Measurements from ENCODE around the gene MAGI2. TPM values are rescaled to one million over a fixed set of nuclear protein-coding genes. Genes with fewer than 3 reads are reported as not detected.
"Not testable (repeated sequence)": the region's sequence is repeated elsewhere in the genome, so short reads cannot be mapped to it uniquely, and the experiment has no call there.

MAGI2 gene
- total RNA-seq, 1 donor from 2014 or later = 3.6 TPM

DNA sequence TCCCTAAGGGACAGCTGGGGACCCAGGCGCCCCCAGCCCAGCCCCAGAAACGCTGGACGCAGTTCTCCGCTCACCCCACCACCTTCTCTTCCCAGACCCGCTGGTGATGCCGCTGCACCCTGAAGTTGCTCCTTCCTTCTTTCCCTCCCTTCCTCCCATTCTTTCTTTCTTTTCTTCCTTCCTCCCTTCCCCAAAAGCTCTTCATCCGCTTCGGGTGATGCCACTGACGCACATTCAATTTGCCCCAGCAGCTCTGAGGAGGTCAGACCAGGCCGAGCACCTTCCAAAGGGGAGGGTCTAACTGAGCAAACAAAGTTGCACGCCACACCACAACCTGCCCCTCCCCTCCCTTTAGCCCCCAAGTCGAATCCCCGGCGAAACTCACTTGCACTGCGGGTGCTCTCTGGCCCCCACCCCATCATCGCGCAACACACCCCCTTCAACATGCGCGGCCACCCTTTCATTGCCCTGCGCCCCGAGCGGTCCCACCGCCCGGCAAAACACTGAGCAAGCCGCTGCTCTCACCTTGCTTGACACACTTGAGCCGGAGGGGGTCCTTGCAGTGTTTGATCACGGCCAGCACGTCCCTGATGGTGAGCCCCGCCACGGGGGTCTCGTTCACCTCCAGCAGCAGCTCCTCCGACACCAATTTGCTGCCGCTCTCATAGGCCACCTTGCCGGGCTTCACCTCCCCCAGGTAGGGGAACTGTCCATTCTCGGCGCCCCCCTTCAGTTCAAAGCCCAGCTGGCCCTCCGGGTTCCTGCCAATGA is 787 bp downstream of the MAGI2 start:
- peak; percentile 25 for ATAC-seq
- DNase-seq = peak; percentile 43
- intact Hi-C loops (cut with micrococcal nuclease) = loop anchor here (10.0 kb wide), 1 partner anchor 158 kb away; no protein-coding TSS in a partner anchor

- intact Hi-C loops (cut with micrococcal nuclease) = loop anchor here (10.0 kb wide), 1 partner anchor 157 kb away; no protein-coding TSS in a partner anchor
- ATAC-seq = peak; percentile 82
- peak; percentile 90 for DNase-seq
Observed at GRCh38 chr7:79452032-79452494, 1.4 kb downstream of the MAGI2 start.

DNA sequence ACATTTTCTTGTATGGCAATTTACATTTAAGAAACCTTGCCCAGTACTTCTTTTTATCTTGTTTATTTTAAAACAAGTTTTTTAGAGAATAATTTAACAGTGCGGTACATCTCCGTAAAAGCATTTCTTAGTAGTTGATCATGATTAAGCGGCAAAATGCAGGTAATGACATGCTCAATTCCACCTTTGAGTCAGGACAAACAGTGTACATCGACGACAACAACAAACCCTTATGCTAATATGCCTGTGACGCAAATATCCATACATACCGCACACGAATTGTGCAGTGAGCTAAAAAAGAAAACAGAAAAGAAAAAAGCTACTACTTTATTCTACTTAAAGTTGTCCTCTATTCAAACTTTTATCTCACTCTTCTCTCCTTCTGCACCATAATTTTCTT is 1.9 kb downstream of the MAGI2 start:
- ATAC-seq (no peak), DNase-seq (no peak)
- intact Hi-C loops (cut with micrococcal nuclease) = loop anchor here (10.0 kb wide), 1 partner anchor 157 kb away; no protein-coding TSS in a partner anchor

GRCh38 chr7:79442766-79443165 is 10.7 kb downstream of the MAGI2 start:
- DNase-seq; intact Hi-C loops (cut with micrococcal nuclease); ATAC-seq: not testable (repeated sequence)

- ATAC-seq = no peak
- intact Hi-C loops (cut with micrococcal nuclease) = no loop called here
- DNase-seq = no peak
Observed at GRCh38 chr7:79436378-79436777, 17.1 kb downstream of the MAGI2 start.

- intact Hi-C loops (cut with micrococcal nuclease) = no loop called here
- DNase-seq = no peak
- no peak for ATAC-seq
Observed at GRCh38 chr7:79434867-79435266, 18.6 kb downstream of the MAGI2 start.

- ATAC-seq = no peak
- intact Hi-C loops (cut with micrococcal nuclease) = no loop called here
Observed at GRCh38 chr7:79434098-79434497, 19.4 kb downstream of the MAGI2 start.

GRCh38 chr7:79430391-79430790 is 23.1 kb downstream of the MAGI2 start:
- no peak for DNase-seq
- intact Hi-C loops (cut with micrococcal nuclease) = no loop called here
- ATAC-seq = no peak

More at GRCh38 chr7:79434098-79434497, 19.4 kb downstream of the MAGI2 start:
- no peak for DNase-seq

DNA sequence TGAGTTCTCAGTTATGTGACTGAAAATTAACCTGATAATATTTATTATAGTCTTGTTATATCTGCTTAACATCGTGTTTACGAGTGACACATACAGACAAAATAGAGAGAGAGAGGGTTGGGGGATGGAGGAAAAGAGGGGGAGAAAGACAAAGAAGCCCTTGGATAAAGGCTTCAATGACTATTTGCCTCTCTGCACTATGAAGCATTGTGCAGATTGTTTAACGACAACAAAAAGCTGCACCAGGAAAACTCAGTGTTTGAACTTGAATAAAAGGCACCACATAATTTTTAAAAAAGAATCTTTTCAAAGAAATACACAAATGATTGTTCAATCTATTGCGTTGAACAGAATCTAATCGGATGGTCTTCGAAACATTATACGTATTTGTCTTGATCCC is 27.8 kb downstream of the MAGI2 start:
- no peak for ATAC-seq
- no peak for DNase-seq
- intact Hi-C loops (cut with micrococcal nuclease) = no loop called here

DNA sequence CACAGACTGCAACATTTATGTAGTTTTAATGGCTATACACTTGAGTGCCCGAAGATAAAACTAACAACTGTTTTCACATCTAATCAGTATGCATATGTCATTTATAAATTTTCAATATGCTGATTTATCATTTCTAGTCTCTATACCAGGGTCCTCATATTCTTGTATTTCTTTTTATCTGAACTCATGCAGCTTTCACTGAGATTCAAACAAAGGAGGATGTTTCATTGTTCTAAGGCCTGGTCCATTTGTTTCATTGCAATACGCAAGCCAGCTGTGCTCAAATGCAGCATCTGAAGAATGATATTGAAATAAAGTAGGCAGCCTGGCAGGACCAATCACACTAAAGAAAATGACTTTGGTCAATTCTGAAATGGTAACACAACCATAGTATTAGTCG is 31.7 kb downstream of the MAGI2 start:
- no peak for ATAC-seq
- no peak for DNase-seq
- intact Hi-C loops (cut with micrococcal nuclease) = no loop called here

- DNase-seq = no peak
- peak; percentile 55 for ATAC-seq
- intact Hi-C loops (cut with micrococcal nuclease) = no loop called here
Observed at GRCh38 chr7:79420464-79420863, 33.0 kb downstream of the MAGI2 start.

DNA sequence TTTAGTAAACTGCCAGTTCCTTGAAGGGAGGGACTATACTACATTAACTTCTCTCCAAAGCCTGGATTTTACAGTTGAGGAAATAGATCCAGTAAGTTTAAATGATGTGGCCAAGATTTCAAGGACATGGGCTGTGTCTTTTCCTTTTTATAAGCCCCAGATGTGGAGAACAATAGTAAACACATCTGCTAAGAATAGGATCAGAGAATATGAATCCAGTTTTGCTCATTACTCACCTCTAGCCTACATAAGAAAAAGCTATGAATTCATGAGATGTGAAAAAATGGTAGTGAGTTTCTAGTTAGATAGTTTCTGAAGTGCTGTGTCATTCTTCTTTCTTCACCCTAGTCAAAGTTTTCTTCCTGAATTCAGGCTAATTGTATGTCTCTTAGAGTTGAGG is 38.6 kb downstream of the MAGI2 start:
- intact Hi-C loops (cut with micrococcal nuclease) = no loop called here
- ATAC-seq (no peak), DNase-seq (no peak)

DNA sequence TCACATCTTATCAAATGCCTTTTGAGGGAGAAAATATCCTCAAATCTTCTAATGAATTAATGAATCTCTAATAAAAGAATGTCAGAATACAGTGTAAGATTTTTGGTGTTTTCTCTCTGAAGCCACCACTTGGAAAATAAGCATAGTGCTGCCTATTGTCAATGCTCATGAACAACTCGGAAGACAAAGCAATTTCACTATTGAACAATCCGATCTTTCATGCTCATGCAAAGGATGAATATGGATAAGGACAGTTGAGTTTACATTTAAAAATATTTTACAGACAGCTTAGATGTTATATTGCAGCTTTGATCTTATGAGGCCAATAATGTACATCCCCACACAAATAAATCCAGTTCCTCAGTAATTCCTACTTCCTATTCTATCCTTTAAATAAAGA is 40.6 kb downstream of the MAGI2 start:
- no peak for DNase-seq
- no peak for ATAC-seq
- intact Hi-C loops (cut with micrococcal nuclease) = no loop called here

GRCh38 chr7:79412438-79412837 is 41.0 kb downstream of the MAGI2 start:
- ATAC-seq = no peak
- intact Hi-C loops (cut with micrococcal nuclease) = no loop called here
- no peak for DNase-seq

DNA sequence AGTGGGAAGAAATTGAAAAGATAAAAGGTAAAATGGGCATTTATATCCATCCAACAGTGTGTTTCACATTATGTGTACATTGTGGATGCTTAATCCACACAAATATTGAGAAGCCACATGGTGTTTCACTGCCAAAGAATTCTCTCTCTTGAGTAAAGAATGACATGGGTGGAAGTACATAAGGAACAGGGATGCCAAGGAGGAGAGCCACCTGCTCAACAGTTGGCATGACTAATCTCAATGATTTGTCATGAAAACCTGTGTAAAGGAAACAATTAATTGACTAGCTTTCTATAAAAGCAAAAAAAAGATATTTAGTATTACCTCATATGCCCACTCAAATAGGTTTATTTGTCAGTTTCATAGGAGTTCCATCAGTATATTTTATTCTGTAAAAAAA is 43.1 kb downstream of the MAGI2 start:
- DNase-seq = no peak
- ATAC-seq = no peak
- intact Hi-C loops (cut with micrococcal nuclease) = no loop called here

GRCh38 chr7:79407351-79407750 is 46.1 kb downstream of the MAGI2 start:
- ATAC-seq = peak; percentile 41

GRCh38 chr7:79406371-79406770 is 47.1 kb downstream of the MAGI2 start:
- no peak for DNase-seq
- no peak for ATAC-seq
- intact Hi-C loops (cut with micrococcal nuclease) = no loop called here

More at GRCh38 chr7:79407351-79407750, 46.1 kb downstream of the MAGI2 start:
- no peak for DNase-seq
- intact Hi-C loops (cut with micrococcal nuclease) = no loop called here

DNA sequence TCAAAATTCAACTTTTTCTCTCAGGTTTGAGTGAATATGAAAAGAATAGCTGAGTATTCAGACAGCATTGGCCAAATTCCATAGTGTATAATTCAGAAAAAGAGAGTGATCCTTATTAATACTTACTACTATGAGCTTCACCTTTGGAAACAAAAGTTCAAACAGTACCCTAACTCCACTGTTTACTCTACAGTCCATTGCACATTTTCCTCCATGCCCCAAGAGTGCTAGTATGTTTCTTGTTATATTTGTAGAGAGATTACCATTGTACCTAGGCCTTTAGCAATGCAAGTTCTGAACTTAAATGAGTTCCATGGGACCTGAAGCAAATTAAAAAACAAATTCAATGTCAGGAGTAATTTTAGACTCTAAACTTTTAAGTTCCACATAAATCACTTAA is 48.1 kb downstream of the MAGI2 start:
- intact Hi-C loops (cut with micrococcal nuclease) = no loop called here
- no peak for ATAC-seq
- no peak for DNase-seq

DNA sequence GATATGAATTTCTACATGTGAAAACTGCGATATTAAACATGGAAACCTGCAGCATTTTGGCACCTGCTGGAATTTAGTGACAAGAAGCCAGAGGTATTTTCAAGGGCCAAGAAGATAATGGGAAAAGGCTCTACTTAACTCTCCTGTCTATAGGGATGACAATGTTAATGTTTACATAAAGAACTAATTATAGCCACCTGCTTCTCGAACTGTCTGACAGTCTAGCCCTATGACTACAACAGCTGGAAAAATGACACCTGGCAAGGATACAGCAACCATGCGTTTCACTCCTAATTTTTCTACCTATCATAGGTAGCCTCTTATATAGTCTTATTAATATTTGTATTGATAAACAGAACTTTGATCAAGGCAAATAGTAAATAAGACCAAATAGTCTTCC is 49.6 kb downstream of the MAGI2 start:
- intact Hi-C loops (cut with micrococcal nuclease) = no loop called here
- no peak for DNase-seq
- no peak for ATAC-seq

DNA sequence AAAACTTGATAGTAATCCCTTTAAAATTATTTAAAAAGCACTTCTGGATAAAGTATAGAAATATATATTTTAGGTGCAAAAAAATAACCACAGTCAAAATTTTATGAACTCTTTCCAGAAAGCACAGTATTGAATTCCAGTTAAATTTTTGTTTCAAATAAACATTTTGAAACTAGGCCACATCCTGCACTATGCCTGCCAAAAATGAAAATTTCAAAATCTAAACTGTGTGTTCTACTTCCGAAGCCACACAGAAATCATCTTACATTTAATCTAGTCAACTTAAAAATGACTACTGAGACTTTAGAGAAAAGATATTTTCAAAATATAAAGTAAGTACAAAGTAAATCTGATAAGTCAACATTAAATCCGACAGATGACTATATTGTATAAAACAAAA is 50.0 kb downstream of the MAGI2 start:
- DNase-seq (no peak), ATAC-seq (peak; percentile 34)
- intact Hi-C loops (cut with micrococcal nuclease) = no loop called here

GRCh38 chr7:79401254-79401653 is 52.2 kb downstream of the MAGI2 start:
- DNase-seq (no peak), ATAC-seq (no peak)
- intact Hi-C loops (cut with micrococcal nuclease) = no loop called here

Data from left ventricle myocardium superior (tissue), 1 donor.